Urinary bladder (tissue), 4 donors: ENCODE results near the gene CA5A. TPM values are rescaled to one million over a fixed set of nuclear protein-coding genes. Genes with fewer than 3 reads are reported as not detected.
A peak's percentile ranks its signal among the peaks of the same experiment; 100 is the strongest.
"Not testable (repeated sequence)": the region's sequence is repeated elsewhere in the genome, so short reads cannot be mapped to it uniquely, and the experiment has no call there.

ENCODE experiments used
- DNase-seq: peaks from one replicate; pipeline ENCODE4 v3.0.0-alpha.2; 2015; ENCODE audit errors: extremely low spot score
- H3K27ac ChIP-seq: one replicate; pipeline ENCODE4 v1.5.1; 2013; ENCODE audit warnings: low read depth, mild to moderate bottlenecking, moderate library complexity
- H3K36me3 ChIP-seq: one replicate; pipeline ENCODE4 v1.6.1; 2013; ENCODE audit warnings: mild to moderate bottlenecking, moderate library complexity; ENCODE audit not compliant: insufficient read depth
- H3K4me1 ChIP-seq: one replicate; pipeline ENCODE4 v1.6.1; 2013; ENCODE audit warnings: mild to moderate bottlenecking, moderate library complexity; ENCODE audit not compliant: insufficient read depth
- H3K4me3 ChIP-seq: one replicate; pipeline ENCODE4 v1.5.1; 2013; ENCODE audit warnings: low read depth, low read length
- WGBS: extraction: QIAGEN DNeasy Blood & Tissue Kit; methylation state at CpG from one replicate; pipeline ENCODE4 v1.1.7; 2013; 5-methylcytosine and 5-hydroxymethylcytosine counted together
- polyA plus RNA-seq: library from polyadenylated mRNA; stranded (reverse); fragments of 200-250 nt; gene quantifications from one replicate; pipeline ENCODE4 v1.2.3, GENCODE V29; 2013
- total RNA-seq: library from RNA; depleted of rRNA; stranded (reverse); fragments of >200 nt; gene quantifications from one replicate; pipeline ENCODE4 v1.2.3, GENCODE V29; 2014
- donor health status: healthy with polysubstance abuse.
- donor health status: healthy.

CA5A gene
- total and polyA plus RNA-seq, 2 donors = not detected

DNA sequence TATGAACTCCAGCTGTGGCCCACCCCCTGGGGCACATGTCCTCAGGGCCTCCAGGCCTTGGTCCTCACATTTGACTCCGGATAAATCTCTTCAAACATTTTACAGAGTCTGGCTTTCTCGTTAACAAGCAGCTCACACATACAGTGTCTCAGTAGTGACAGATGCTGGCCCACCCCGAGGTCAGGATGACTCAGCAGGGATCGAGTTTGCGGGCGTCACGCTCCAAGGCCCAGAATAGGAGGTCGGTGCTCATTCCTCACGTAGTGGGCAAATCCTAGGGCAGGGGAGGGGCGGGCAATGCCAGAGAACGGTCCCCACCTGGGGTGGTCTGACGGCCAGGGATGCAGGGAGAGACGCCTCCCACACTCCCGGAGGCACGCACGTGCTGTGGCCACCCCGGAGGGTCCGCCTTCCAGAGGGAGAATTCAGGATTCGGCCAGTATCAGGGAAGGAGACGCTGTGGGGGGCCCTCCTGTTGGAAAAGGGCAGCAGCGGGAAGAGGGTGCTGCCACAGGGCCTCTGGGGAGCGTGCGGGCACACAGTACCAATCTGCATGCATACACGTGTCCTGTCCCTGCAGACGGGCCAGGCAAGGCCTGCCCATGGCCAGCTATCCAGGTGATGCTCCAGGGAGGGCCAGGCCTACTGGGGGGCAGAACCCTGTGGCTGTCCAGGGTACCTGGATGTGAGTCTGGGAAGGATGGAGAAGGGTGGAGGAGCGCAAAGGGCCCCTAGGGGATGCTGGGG is 75.6 kb downstream of the CA5A start:
- 47% methylated on average over 26 of the region's 26 CpGs for whole genome bisulfite sequencing
- no peaks in the 10 kb centered on the region for H3K36me3 ChIP-seq
- H3K4me3 ChIP-seq = no peak overlapping the region
- H3K27ac ChIP-seq = no peak overlapping the region
- DNase-seq = no peak
- H3K4me1 ChIP-seq = no peaks in the 10 kb centered on the region

DNA sequence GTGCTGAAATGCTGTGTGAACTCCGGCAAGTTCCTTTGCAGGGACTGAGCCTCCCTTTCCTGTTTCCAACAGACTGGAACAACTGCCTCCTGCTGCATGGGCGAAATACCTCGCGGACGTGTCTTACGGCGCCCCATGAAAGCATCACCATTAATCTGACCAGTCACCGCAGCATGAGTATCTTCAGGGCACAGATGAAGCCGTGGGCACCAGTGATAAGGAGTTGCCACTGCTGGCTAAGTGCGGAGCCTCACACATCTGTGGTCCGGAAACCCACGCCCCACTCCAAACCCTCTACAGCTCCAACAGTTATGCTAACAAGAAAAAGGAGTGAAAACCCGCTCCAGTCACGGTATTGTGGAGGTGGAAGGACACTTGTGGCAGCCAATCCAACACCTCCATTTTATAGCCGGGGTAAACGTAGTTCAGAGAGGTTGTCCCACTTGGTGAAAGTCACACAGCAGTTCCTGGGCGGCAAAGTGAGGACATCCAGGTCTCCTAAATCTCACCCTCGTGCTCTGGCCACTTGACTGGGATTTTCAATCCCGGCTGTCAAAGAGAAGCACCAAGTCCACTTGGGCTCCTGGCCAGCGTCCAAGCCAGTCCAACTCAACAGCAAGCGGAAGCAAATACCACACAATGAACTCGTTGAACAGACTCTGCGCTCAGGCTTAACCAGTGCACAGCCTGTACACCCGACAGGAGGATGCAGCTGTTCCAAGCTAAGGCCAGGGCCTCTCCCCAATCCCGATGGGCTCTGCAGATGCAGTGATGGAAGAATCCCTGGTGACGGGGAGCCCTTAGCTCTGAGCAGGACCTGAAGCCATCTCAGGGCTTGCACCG is 78.0 kb downstream of the CA5A start:
- H3K4me1 ChIP-seq, H3K4me3 ChIP-seq, DNase-seq, H3K36me3 ChIP-seq, H3K27ac ChIP-seq: not testable (repeated sequence)
- 74% methylated on average over 27 of the region's 27 CpGs for WGBS

DNA sequence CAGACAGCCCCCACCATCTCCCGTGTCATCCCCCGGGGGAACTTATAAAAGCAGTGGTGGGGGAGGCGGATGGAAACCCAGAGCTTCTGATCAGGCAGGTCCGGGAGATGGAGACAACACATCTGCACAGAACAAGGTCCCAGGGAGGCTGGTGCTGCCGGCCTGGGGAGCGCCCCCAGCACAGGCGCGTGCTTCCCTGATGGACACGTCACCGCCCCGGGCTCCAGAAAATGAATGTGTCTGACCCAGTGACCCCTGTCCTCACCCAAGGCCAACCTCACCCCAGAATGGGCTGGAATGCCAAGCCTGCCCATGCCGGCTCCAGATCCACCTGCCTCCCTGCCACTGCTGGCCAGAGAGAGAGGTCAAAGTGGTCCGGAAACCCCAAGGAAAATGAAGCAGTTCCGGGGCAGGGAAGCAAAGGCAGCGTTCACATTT is 79.5 kb downstream of the CA5A start:
- no peaks in the 10 kb centered on the region for H3K36me3 ChIP-seq
- peak overlapping the region; percentile 73 for H3K27ac ChIP-seq
- 88% methylated on average over 15 of the region's 15 CpGs for WGBS
- no peak for DNase-seq
- H3K4me3 ChIP-seq = no peak overlapping the region
- H3K4me1 ChIP-seq = no peaks in the 10 kb centered on the region

DNA sequence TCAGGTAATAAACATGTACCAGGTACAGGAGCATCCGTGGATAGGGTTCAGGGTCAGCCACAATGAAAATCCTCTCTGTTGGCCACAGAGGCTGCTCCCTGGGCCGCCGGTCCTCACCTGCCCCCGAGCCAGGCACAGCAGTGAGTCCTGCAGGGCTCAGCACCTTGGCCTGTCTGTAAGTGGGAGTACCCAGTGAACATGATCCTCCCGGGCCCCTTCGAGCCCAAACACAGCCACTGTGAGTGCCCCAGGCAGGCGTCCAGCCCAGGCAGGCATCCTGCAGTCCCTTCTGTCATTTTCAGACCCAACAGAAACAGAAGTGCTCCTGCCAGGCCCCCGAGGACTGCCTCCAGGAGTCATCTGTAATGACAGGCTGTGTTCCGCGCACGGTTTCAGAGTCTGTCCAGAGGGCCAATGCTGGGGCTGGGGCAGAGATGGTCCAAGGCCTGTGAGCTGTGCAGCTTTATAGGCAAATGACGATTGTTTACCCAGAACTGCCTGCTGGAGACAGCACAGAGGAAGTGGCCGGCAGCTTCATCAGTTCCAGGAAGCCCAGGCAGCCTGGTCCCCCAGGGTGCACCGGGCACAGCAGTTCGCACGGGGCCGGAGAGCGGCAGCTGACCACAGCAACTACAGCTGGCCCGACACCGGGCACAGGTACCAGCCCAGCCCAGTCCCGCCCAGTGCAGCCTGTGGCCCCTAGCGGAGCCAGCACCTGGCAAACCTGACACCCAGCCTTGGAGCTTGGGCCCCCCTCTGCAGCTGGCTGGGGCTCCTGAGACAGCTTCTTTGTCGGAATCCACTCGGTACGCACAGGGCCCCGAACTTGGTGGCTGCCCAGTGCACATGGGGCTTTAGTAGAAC is 80.2 kb downstream of the CA5A start:
- H3K36me3 ChIP-seq = no peaks in the 10 kb centered on the region
- H3K27ac ChIP-seq = peak overlapping the region; percentile 84
- H3K4me3 ChIP-seq = no peak overlapping the region
- no peaks in the 10 kb centered on the region for H3K4me1 ChIP-seq
- 49% methylated on average over 26 of the region's 26 CpGs for WGBS
- no peak for DNase-seq

DNA sequence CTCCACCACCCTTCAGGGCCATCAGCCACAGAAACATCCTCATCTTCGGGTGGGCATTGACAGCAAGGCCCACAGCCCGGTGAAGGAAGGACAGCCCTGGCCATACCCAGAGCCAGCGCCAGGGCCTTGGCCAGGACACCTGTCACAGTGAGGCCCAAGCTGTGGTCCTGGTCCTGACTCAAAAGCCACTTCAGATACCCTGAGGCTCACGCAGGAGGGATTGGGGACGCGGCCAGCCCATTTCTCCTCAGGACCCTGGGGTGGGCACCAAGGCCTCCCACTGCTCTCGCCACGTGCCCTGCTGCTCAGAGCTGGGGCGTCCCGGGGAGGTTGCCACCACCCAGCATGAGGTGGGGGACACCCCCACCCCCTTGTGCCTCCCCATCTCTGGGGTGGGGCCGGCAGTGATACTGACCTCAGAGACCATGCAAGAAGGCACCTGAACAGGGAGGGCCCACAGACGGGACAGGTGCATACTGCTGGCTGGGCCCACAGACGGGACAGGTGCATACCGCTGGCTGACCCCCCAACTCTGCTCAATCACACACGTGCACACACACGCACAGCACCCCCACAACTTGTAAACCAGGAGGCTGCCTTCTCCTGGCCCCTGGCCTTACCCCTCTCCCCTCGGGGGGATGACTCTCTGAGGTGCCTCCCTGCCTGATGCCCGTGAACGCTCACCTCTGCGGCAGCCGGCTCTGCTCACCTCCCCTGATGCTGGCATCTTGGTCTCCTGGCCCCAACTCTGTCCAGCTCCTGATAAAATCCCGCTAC is 81.2 kb downstream of the CA5A start:
- Histone ChIP-seq H3K4me1 (no peaks in the 10 kb centered on the region), H3K36me3 (no peaks in the 10 kb centered on the region), H3K27ac (peak overlapping the region; percentile 84), H3K4me3 (no peak overlapping the region)
- no peak for DNase-seq
- WGBS = 91% methylated on average over 22 of the region's 22 CpGs

DNA sequence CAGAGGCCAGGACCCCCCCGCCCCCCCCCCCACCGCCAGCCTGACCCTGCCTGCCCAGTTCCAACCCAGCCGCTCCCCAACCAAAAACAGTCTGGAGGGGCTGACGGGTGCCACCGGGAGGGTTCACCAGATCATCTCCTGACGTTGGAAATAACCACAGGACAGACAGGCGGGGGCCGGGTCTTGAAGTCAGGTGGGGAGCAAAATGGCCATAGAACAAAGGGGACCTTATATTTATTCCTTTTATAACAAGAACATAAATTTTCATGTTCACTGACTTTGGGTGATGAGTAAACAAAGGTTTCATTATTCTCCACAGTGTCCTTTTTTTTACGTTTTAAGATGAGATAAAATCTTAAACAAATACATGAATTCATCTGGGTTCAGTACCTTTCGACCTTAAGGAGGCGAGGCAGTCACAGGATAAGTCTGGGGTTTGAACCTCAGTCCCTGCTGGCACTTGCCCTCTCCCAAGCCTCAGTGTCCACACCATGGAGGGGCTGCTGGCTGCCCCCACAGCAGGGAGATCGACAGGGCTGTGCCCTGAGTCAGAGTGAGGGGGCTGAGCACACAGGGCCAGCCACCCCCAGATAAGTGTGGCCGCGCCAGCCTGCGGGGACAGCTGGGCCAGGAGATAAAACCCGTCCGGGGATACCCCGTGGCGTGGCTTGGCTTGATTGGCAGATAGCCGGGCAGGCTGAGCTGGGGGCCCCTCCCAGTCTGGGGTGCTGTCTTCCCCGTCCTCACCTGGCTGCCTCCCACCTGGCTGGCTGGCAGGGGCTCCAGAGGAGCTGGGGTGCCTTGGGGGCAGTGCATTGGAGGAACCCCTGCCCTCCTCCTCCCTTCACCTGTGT is 82.0 kb downstream of the CA5A start:
- H3K4me1 ChIP-seq = no peaks in the 10 kb centered on the region
- no peak overlapping the region for H3K4me3 ChIP-seq
- 59% methylated on average over 21 of the region's 21 CpGs for WGBS
- peak overlapping the region; percentile 70 for H3K27ac ChIP-seq
- no peaks in the 10 kb centered on the region for H3K36me3 ChIP-seq
- DNase-seq = no peak

DNA sequence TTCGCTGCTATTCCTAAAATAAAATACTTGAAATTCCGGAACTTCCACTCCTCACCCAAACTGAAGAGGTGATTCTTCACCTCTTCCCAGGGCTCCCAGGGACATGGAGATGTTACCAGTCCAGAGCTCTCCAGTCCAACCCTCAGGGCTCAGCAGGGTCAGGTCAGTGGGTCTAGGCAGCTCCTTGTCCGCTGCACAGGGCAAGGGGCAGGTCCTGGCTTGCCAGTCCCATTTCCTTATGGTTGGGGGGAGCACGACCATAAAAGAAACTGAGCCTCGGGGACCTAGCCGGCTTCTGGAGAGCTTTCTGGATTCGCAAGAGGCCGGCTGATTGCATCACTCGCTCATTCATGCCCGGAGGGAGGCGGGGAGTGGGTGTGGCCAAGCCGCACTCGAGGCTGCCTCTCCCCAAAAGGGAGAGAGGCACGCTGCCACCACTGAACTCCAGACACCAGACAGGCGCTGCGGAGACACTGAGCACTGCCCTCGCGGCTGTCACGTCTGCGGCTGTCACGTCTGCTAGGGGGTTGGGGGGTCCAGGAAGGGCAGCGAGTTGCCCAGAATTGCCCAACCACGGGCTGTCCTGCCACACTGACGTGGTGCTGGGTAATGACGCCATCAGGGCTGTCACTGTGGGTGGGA is 82.8 kb downstream of the CA5A start:
- no peak overlapping the region for H3K4me3 ChIP-seq
- H3K4me1 ChIP-seq = no peaks in the 10 kb centered on the region
- H3K36me3 ChIP-seq = no peaks in the 10 kb centered on the region
- H3K27ac ChIP-seq = no peak overlapping the region
- WGBS = 6% methylated on average over 25 of the region's 25 CpGs
- peak; percentile 81 for DNase-seq

DNA sequence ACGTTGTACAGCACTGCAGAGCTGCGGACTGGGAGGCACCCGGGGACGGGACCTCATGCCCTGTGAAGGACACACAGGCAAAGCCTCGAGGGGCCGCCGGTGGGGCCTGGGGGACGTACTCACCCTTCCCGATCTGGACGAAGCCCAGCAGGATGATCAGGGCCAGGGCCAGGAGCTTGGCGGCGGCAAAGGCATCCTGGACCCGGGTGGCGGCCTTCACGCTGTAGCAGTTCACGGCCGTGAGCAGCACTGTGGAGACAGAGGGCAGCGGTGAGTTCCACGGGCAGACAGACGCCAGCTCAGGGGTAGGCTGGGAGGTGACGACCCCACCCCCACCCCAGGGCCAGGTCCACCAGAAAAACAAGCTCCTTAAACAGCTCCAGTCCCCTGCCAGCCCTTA is 84.7 kb downstream of the CA5A start:
- Histone ChIP-seq H3K27ac (no peak overlapping the region), H3K4me1 (no peaks in the 10 kb centered on the region), H3K4me3 (no peak overlapping the region), H3K36me3 (no peaks in the 10 kb centered on the region)
- WGBS = 85% methylated on average over 21 of the region's 21 CpGs
- no peak for DNase-seq

DNA sequence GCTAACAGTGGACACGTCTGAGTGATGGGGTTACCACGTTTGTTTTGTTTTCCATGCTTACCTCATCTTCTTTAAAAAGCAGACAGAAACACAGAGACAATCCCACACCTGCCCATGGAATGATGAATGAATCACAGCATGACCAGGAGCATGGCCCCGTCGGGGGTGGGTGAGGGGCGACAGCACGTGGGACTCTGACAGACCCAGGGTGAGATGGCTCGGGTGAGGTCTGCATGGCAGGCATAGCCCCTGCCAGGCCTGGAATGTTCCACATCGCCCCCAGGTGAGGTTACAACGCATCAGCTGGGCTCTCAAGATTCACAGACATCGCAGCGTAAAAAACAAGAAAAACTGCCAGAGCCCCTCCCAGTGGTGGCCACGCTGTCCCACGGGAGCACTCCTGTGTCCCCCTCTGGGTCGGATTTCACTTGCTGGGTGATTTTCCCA is 85.2 kb downstream of the CA5A start:
- no peak overlapping the region for H3K27ac ChIP-seq

DNA sequence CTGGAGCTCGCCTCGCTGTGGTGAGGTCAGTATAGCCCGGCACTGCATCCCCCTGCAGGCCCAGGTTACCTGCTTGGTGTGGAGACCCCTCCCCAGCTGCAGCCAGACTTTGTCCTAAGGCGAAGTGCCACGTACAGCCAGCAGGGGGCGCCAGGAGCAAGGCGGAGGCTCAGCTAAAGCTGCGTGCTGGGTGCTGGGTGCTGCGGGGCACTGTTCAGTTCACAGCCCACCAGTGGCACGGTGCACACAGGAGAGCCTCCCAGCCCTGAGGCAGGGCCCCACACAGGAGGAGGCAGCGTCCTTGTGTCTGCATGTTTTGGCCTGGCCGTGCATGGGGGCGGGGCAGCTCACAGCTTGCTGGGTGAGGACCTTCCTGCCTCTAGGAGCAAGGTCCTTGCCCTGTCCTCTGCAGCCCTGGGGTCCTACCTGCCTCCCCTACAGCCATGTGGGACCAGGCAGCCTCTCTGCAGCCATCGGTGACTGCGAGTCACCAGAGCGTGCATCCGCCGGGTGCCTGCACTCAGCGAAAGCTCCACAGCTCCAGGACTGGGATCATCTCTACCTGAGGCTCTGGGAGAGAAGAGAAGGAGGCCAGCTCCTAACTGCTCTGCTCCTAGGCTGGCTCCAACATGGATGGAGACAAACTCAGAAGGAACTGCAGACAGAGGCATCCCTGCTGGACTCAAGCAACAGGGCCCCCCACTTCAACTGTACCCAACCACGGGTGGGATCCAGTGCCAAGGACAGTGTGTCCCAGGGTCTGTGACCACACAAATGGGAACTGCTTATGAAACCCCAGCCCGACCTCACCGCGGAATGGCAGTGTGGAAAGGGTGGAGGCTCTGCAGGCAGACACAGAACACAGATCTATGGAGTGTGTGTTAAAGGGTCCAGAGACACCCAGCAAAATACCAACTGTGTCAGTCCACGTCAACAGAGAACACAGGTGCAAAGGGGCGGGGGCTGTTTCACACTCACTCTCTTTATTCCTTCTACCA is 86.0 kb downstream of the CA5A start:
- Histone ChIP-seq H3K27ac (no peak overlapping the region), H3K4me1 (no peaks in the 10 kb centered on the region), H3K4me3 (no peak overlapping the region)

More for the DNA sequence above, 85.2 kb downstream of the CA5A start:
- Histone ChIP-seq H3K4me1 (no peaks in the 10 kb centered on the region), H3K36me3 (no peaks in the 10 kb centered on the region), H3K4me3 (no peak overlapping the region)
- 84% methylated on average over 14 of the region's 14 CpGs for WGBS
- DNase-seq = no peak

DNA sequence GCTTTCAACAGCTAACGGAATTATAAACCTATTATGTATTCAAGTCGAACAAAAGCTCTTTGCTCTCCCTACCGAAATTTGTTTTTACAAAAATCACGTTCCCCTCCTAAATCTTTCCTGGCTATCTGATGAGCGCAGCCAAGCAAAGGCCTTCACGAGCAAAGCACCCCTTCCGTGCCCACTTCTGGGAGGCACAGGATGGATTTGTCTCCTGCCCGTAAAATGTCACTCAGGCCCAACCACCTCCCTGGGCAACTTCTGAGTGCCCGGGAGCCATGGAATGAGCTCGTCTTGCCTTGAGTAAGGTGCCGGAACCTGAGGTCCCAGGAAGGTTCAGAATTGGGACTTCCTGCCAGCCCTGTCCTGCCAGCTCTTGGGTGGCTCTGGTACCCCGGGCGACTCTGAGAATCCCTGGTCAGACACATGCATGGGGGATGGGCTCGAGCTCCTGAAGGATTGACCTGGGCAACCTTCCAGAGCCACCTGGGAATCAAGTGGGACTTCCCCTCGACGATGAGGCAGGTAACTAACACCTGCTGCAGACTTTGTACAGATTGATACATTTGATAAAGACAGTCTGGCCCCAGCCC is 86.8 kb downstream of the CA5A start:
- Histone ChIP-seq H3K36me3 (no peaks in the 10 kb centered on the region), H3K27ac (no peak overlapping the region), H3K4me1 (no peaks in the 10 kb centered on the region), H3K4me3 (no peak overlapping the region)
- 81% methylated on average over 16 of the region's 16 CpGs for WGBS
- DNase-seq = no peak

More for the DNA sequence above, 86.0 kb downstream of the CA5A start:
- DNase-seq = no peak
- WGBS = 60% methylated on average over 25 of the region's 25 CpGs
- no peaks in the 10 kb centered on the region for H3K36me3 ChIP-seq
